ENCODE results near the gene RAD51D.

DNA sequence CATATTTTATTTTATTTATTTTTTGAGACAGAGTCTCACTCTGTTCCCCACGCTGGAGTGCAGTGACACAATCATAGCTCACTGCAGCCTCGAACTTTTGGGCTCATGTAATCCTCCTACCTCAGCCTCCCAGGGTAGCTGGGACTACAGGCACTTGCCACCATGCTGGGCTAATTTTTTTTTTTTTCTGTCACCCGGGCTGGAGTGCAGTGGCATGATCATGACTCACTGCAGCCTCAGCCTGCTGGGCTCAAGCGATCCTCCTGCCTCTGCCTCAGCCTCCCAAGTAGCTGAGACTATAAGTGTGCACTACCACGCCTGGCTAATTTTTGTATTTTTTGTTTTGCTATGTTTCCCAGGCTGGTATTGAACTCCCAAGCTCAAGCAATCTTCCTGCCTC, 45.1 kb upstream of the RAD51D start:
- TF ChIP-seq, protein P1, sequence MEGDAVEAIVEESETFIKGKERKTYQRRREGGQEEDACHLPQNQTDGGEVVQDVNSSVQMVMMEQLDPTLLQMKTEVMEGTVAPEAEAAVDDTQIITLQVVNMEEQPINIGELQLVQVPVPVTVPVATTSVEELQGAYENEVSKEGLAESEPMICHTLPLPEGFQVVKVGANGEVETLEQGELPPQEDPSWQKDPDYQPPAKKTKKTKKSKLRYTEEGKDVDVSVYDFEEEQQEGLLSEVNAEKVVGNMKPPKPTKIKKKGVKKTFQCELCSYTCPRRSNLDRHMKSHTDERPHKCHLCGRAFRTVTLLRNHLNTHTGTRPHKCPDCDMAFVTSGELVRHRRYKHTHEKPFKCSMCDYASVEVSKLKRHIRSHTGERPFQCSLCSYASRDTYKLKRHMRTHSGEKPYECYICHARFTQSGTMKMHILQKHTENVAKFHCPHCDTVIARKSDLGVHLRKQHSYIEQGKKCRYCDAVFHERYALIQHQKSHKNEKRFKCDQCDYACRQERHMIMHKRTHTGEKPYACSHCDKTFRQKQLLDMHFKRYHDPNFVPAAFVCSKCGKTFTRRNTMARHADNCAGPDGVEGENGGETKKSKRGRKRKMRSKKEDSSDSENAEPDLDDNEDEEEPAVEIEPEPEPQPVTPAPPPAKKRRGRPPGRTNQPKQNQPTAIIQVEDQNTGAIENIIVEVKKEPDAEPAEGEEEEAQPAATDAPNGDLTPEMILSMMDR (IDR thresholded peaks at IDR 0.05; ENCODE audit: low read depth, low read length) = no peak
- TF ChIP-seq POLR2A (IDR thresholded peaks at IDR 0.05; ENCODE audit: extremely low read depth, insufficient read length) (no peak), MYC (IDR thresholded peaks at IDR 0.05; ENCODE audit: low read depth, low read length) (no peak)
- TF ChIP-seq, protein P2, sequence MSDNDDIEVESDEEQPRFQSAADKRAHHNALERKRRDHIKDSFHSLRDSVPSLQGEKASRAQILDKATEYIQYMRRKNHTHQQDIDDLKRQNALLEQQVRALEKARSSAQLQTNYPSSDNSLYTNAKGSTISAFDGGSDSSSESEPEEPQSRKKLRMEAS (IDR thresholded peaks at IDR 0.05; ENCODE audit: low read depth, low read length) = no peak

All from NB4 (cell line).